CD14-positive monocyte (primary cell): Measurements from ENCODE around the gene FADS1. TPM values are rescaled to one million over a fixed set of nuclear protein-coding genes. Genes with fewer than 3 reads are reported as not detected.
A peak's percentile ranks its signal among the peaks of the same experiment; 100 is the strongest.

Experiments
- DNase-seq, 3 donors: peaks; one replicate each; pipeline ENCODE4 v3.0.0-alpha.2; 2011 to 2022
- H2AFZ ChIP-seq: 2 replicates; pipeline ENCODE4 v1.6.0; 2012; ENCODE audit warnings: mild to moderate bottlenecking, low read depth, low read length, inconsistent platforms; ENCODE audit not compliant: insufficient read depth, poor library complexity, severe bottlenecking
- H3K27ac ChIP-seq, 2 donors: 1 replicate in 1 of 2; 2 replicates in 1 of 2; pipeline ENCODE4 v1.5.1; 2012 to 2013; ENCODE audit warnings: low read length in 2 of 2, control low read depth in 1 of 2, inconsistent platforms in 1 of 2, low read depth in 1 of 2, mild to moderate bottlenecking in 1 of 2
- H3K27me3 ChIP-seq, 2 donors: one replicate each; pipeline versions ENCODE4 v1.6.0 to v1.6.1; 2011 to 2013; ENCODE audit warnings: low read length in 2 of 2; ENCODE audit not compliant: control insufficient read depth in 2 of 2, insufficient read depth in 2 of 2
- H3K36me3 ChIP-seq, 2 donors: replicated peaks in 1 of 2; 1 replicate in 1 of 2; 2 replicates in 1 of 2; pipeline versions ENCODE4 v1.5.1 to v1.6.1; 2012 to 2013; ENCODE audit warnings: low read length in 2 of 2, control low read depth in 1 of 2, inconsistent platforms in 1 of 2, mild to moderate bottlenecking in 1 of 2; ENCODE audit not compliant: insufficient read depth in 2 of 2, control insufficient read depth in 1 of 2
- H3K4me1 ChIP-seq, 2 donors: 1 replicate in 1 of 2; 2 replicates in 1 of 2; pipeline versions ENCODE4 v1.5.1 to v1.6.1; 2012 to 2013; ENCODE audit warnings: low read length in 2 of 2, control low read depth in 1 of 2, inconsistent platforms in 1 of 2, mild to moderate bottlenecking in 1 of 2, moderate library complexity in 1 of 2; ENCODE audit not compliant: insufficient read depth in 2 of 2, control insufficient read depth in 1 of 2
- H3K4me2 ChIP-seq: replicated peaks from 2 replicates; pipeline ENCODE3; 2012; ENCODE audit warnings: low read length, moderate library complexity, mild to moderate bottlenecking; ENCODE audit not compliant: poor library complexity, severe bottlenecking; ENCODE audit errors: extremely low read depth
- H3K4me3 ChIP-seq, 3 experiments: fragments of 200-600 bp in 1 of 3; sonication (generic) in 1 of 3; replicated peaks in 1 of 3; 1 replicate in 2 of 3; 2 replicates in 1 of 3; pipeline ENCODE4 v1.5.1; 2011 to 2013; ENCODE audit warnings: low read length in 3 of 3, mild to moderate bottlenecking in 3 of 3, control low read depth in 2 of 3, low read depth in 2 of 3, inconsistent platforms in 1 of 3, moderate library complexity in 1 of 3
- H3K79me2 ChIP-seq: 2 replicates; pipeline ENCODE4 v1.6.0; 2012; ENCODE audit warnings: mild to moderate bottlenecking, control low read depth, inconsistent platforms, low read length, moderate library complexity; ENCODE audit not compliant: insufficient read depth
- H3K9ac ChIP-seq: 2 replicates; pipeline ENCODE4 v1.6.0; 2017; ENCODE audit warnings: low read length, mild to moderate bottlenecking; ENCODE audit not compliant: insufficient read depth, poor library complexity, severe bottlenecking
- H3K9me3 ChIP-seq, 2 donors: replicated peaks in 1 of 2; 1 replicate in 1 of 2; 2 replicates in 1 of 2; pipeline versions ENCODE4 v1.5.1 to v1.6.1; 2012 to 2013; ENCODE audit warnings: low read length in 2 of 2, control low read depth in 1 of 2; ENCODE audit not compliant: control insufficient read depth in 1 of 2, insufficient read depth in 1 of 2
- H4K20me1 ChIP-seq: 2 replicates; pipeline ENCODE4 v1.6.0; 2012; ENCODE audit warnings: mild to moderate bottlenecking, low read length, control low read depth, moderate library complexity; ENCODE audit not compliant: insufficient read depth
- H3K27ac Mint-ChIP-seq, 7 donors: one replicate each; pipeline ENCODE4 v1.8.0; 2020; ENCODE audit warnings: mild to moderate bottlenecking in 7 of 7, mixed read lengths in 7 of 7, moderate library complexity in 6 of 7, inconsistent platforms in 2 of 7
- H3K27me3 Mint-ChIP-seq, 3 donors: one replicate each; pipeline ENCODE4 v1.8.0; 2021 to 2022; ENCODE audit warnings: low read depth in 3 of 3, mild to moderate bottlenecking in 3 of 3, mixed read lengths in 3 of 3, moderate library complexity in 3 of 3, inconsistent platforms in 1 of 3
- H3K36me3 Mint-ChIP-seq, 2 donors: one replicate each; pipeline ENCODE4 v1.8.0; 2020; ENCODE audit warnings: mixed read lengths in 2 of 2, inconsistent platforms in 1 of 2, mild to moderate bottlenecking in 1 of 2
- H3K4me1 Mint-ChIP-seq: one replicate; pipeline ENCODE4 v1.8.0; 2020; ENCODE audit warnings: mild to moderate bottlenecking, mixed read lengths
- H3K4me3 Mint-ChIP-seq, 2 donors: one replicate each; pipeline ENCODE4 v1.8.0; 2020; ENCODE audit warnings: mild to moderate bottlenecking in 2 of 2, mixed read lengths in 2 of 2, moderate library complexity in 1 of 2
- H3K9me3 Mint-ChIP-seq, 7 donors: one replicate each; pipeline ENCODE4 v1.8.0; 2020 to 2022; ENCODE audit warnings: mixed read lengths in 7 of 7, mild to moderate bottlenecking in 6 of 7, moderate library complexity in 6 of 7, inconsistent platforms in 2 of 7
- CTCF ChIP-seq: fragments of 200-600 bp; IDR thresholded peaks from one replicate; pipeline ENCODE4 v1.8.0; 2022; ENCODE audit warnings: antibody characterized with exemption, mild to moderate bottlenecking
- WGBS: methylation state at CpG from one replicate; pipeline ENCODE4 v1.1.5; 2013; ENCODE audit warnings: missing lambda C conversion rate; ENCODE audit not compliant: insufficient coverage; 5-methylcytosine and 5-hydroxymethylcytosine counted together
- intact Hi-C, 2 donors: fragments of 100-400 bp; cut with micrococcal nuclease; formaldehyde crosslinking; loops; one replicate each; pipeline versions ENCODE4 v1.15.0 to v1.15.1; 2023
- polyA plus RNA-seq, 3 donors: library from polyadenylated mRNA; depleted of rRNA in 1 of 3; unstranded in 2 of 3; stranded (reverse) in 1 of 3; fragments of 300-500 nt in 2 of 3; fragments of >200 nt in 1 of 3; fragmentation: Illumina TruSeq in 2 of 3; gene quantifications; 1 replicate in 2 of 3; 2 replicates in 1 of 3; pipeline ENCODE4 v1.2.3, GENCODE V29; 2012 to 2021

Gene FADS1
- polyA plus RNA-seq, 3 donors = 10.6 to 31.8 (median 29.2) TPM

- Histone ChIP-seq H2AFZ (no peak overlapping the region), H3K4me1 (no peaks in the 10 kb centered on the region), H4K20me1 (no peaks in the 10 kb centered on the region), H3K9me3 (no peaks in the 10 kb centered on the region), H3K4me3 (no peak overlapping the region), H3K4me2 (no peak overlapping the region), H3K27me3 (no peaks in the 10 kb centered on the region), H3K9ac (no peak overlapping the region), H3K36me3 (peaks cover 58 to 99% of the 10 kb centered on the region in 2 donors), H3K27ac (no peak overlapping the region), H3K79me2 (no peaks in the 10 kb centered on the region)
- no peak for DNase-seq
- intact Hi-C loops = loop anchor here in 1 of 2 donors (5.0 to 10.0 kb wide), 2 partner anchors 78 to 151 kb away; no protein-coding TSS in a partner anchor
- H3K27ac Mint-ChIP-seq = peak overlapping the region in 1 of 7 donors; percentile 46
- WGBS = 100% methylated on average over 4 of the region's 5 CpGs
- H3K27me3 Mint-ChIP-seq = no peaks in the 10 kb centered on the region
- peaks cover 0 to 2% (median 0%) of the 10 kb centered on the region in 7 donors for H3K9me3 Mint-ChIP-seq
- peaks cover 5% of the 10 kb centered on the region for H3K4me1 Mint-ChIP-seq
- peaks cover 84 to 99% of the 10 kb centered on the region in 2 donors for H3K36me3 Mint-ChIP-seq
- TF ChIP-seq CTCF = no peak
- no peak overlapping the region for H3K4me3 Mint-ChIP-seq
Measured at GRCh38 chr11:61806785-61807184, 10.0 kb downstream of the FADS1 start.

GRCh38 chr11:61805146-61805545, 11.7 kb downstream of the FADS1 start:
- whole genome bisulfite sequencing = no CpG with 5 or more reads among the region's 1 CpG
- Histone ChIP-seq H3K9me3 (no peaks in the 10 kb centered on the region), H3K27ac (peak overlapping the region in 1 of 2 donors; percentile 22), H3K4me3 (no peak overlapping the region), H3K27me3 (no peaks in the 10 kb centered on the region), H3K79me2 (peaks cover 4% of the 10 kb centered on the region), H3K9ac (no peak overlapping the region), H2AFZ (no peak overlapping the region), H4K20me1 (no peaks in the 10 kb centered on the region), H3K4me2 (no peak overlapping the region), H3K36me3 (peaks cover 54 to 99% of the 10 kb centered on the region in 2 donors), H3K4me1 (no peaks in the 10 kb centered on the region)
- TF ChIP-seq CTCF = no peak
- Mint-ChIP-seq H3K4me1 (peaks cover 5% of the 10 kb centered on the region), H3K9me3 (peaks cover 0 to 3% (median 0%) of the 10 kb centered on the region in 7 donors), H3K36me3 (peaks cover 76 to 95% of the 10 kb centered on the region in 2 donors), H3K4me3 (no peak overlapping the region), H3K27ac (peak overlapping the region in 5 of 7 donors; percentile 19 to 52 (median 27)), H3K27me3 (no peaks in the 10 kb centered on the region)
- intact Hi-C loops = loop anchor here in 1 of 2 donors (5.0 to 10.0 kb wide), 2 partner anchors 80 to 152 kb away; no protein-coding TSS in a partner anchor
- DNase-seq = no peak
